B cell (primary cell): ENCODE results near the gene RANBP9. TPM values are rescaled to one million over a fixed set of nuclear protein-coding genes. Genes with fewer than 3 reads are reported as not detected.

Source experiments
- ATAC-seq: fragments of 200-7000 bp; cut with Tn5 transposase; one replicate; pipeline ENCODE4 v1.10.0; 2021; ENCODE audit warnings: low read depth, mild to moderate bottlenecking, moderate number of reproducible peaks, moderate library complexity
- CTCF ChIA-PET: fragments of 350-600 bp; sonication (Branson Sonifier 250); formaldehyde crosslinking; loops from one replicate; lab custom pipeline; 2021; ENCODE audit warnings: antibody characterized with exemption, inconsistent platforms; lab: Charles Lee
- POLR2A ChIA-PET: fragments of 350-600 bp; sonication (Branson Sonifier 250); formaldehyde crosslinking; loops from one replicate; lab custom pipeline; 2021; ENCODE audit warnings: antibody characterized with exemption; lab: Charles Lee
- DNase-seq: peaks from one replicate; pipeline ENCODE4 v3.0.0; 2013
- H2AFZ ChIP-seq: 2 replicates; pipeline ENCODE4 v1.6.1; 2012; ENCODE audit warnings: mild to moderate bottlenecking, low read depth, low read length; ENCODE audit not compliant: insufficient read depth, poor library complexity, severe bottlenecking
- H3K27ac ChIP-seq, 2 donors: 1 replicate in 1 of 2; 2 replicates in 1 of 2; pipeline ENCODE4 v1.5.1; 2012 to 2013; ENCODE audit warnings: low read length in 2 of 2, mild to moderate bottlenecking in 2 of 2, moderate library complexity in 1 of 2
- H3K27me3 ChIP-seq, 4 experiments: fragments of 200-600 bp in 1 of 4; sonication (generic) in 1 of 4; replicated peaks in 1 of 4; 1 replicate in 2 of 4; 2 replicates in 2 of 4; pipeline versions ENCODE4 v1.6.1 to v1.7.0; 2013 to 2016; ENCODE audit warnings: low read length in 3 of 4, mild to moderate bottlenecking in 2 of 4, mixed read lengths in 1 of 4, moderate library complexity in 1 of 4; ENCODE audit not compliant: insufficient read depth in 4 of 4, control insufficient read depth in 3 of 4; ENCODE audit errors: control extremely low read depth in 1 of 4
- H3K36me3 ChIP-seq, 2 experiments: replicated peaks in 1 of 2; 1 replicate in 1 of 2; 2 replicates in 1 of 2; pipeline versions ENCODE4 v1.6.1 to v1.7.1; 2013; ENCODE audit warnings: low read length in 1 of 2; ENCODE audit not compliant: insufficient read depth in 2 of 2, control insufficient read depth in 1 of 2; ENCODE audit errors: control extremely low read depth in 1 of 2, extremely low read depth in 1 of 2
- H3K4me1 ChIP-seq, 2 donors: fragments of 200-600 bp in 1 of 2; sonication (generic) in 1 of 2; 1 replicate in 1 of 2; 2 replicates in 1 of 2; pipeline versions ENCODE4 v1.5.1 to v1.6.1; 2013 to 2017; ENCODE audit warnings: low read length in 2 of 2; ENCODE audit not compliant: control insufficient read depth in 2 of 2, insufficient read depth in 2 of 2
- H3K4me2 ChIP-seq: replicated peaks from 2 replicates; pipeline ENCODE3; 2012; ENCODE audit warnings: mild to moderate bottlenecking, low read depth, low read length; ENCODE audit not compliant: poor library complexity, severe bottlenecking
- H3K4me3 ChIP-seq, 5 experiments: fragments of 200-600 bp in 1 of 5; sonication (generic) in 1 of 5; 1 replicate in 3 of 5; 2 replicates in 2 of 5; pipeline versions ENCODE4 v1.5.1 to v1.7.0; 2011 to 2016; ENCODE audit warnings: low read length in 4 of 5, mild to moderate bottlenecking in 4 of 5, low read depth in 2 of 5, control low read depth in 1 of 5, moderate library complexity in 1 of 5; ENCODE audit not compliant: insufficient read depth in 1 of 5; ENCODE audit errors: control extremely low read depth in 1 of 5, extremely low read depth in 1 of 5
- H3K79me2 ChIP-seq: fragments of 200-600 bp; sonication (generic); one replicate; pipeline ENCODE4 v1.6.0; 2016; ENCODE audit warnings: low read length; ENCODE audit not compliant: control insufficient read depth, insufficient read depth
- H3K9ac ChIP-seq: fragments of 200-600 bp; sonication (generic); 2 replicates; pipeline ENCODE4 v1.6.1; 2017; ENCODE audit warnings: mild to moderate bottlenecking, low read length, moderate library complexity
- H3K9me3 ChIP-seq, 3 donors: one replicate each; pipeline versions ENCODE4 v1.6.1 to v1.7.1; 2013; ENCODE audit warnings: low read length in 2 of 3; ENCODE audit not compliant: control insufficient read depth in 2 of 3, insufficient read depth in 1 of 3; ENCODE audit errors: control extremely low read depth in 1 of 3
- H4K20me1 ChIP-seq: 2 replicates; pipeline ENCODE4 v1.6.0; 2012; ENCODE audit warnings: mild to moderate bottlenecking, low read length; ENCODE audit not compliant: insufficient read depth, control insufficient read depth, poor library complexity, severe bottlenecking
- H3K27ac Mint-ChIP-seq: one replicate; pipeline ENCODE4 v1.8.0; 2021; ENCODE audit warnings: mixed read lengths
- H3K27me3 Mint-ChIP-seq: one replicate; pipeline ENCODE4 v1.8.0; 2021; ENCODE audit warnings: mixed read lengths
- H3K4me1 Mint-ChIP-seq: one replicate; pipeline ENCODE4 v1.8.0; 2021; ENCODE audit warnings: mixed read lengths
- H3K4me3 Mint-ChIP-seq: one replicate; pipeline ENCODE4 v1.8.0; 2021; ENCODE audit warnings: mixed read lengths
- H3K9me3 Mint-ChIP-seq: one replicate; pipeline ENCODE4 v1.8.0; 2022; ENCODE audit warnings: mixed read lengths; ENCODE audit not compliant: insufficient read depth
- CTCF ChIP-seq: fragments of 200-600 bp; IDR thresholded peaks from one replicate; pipeline ENCODE4 v1.8.0; 2022; ENCODE audit warnings: antibody characterized with exemption, mild to moderate bottlenecking
- EZH2 ChIP-seq: IDR thresholded peaks from 2 replicates; pipeline ENCODE4 v1.6.1; 2012; ENCODE audit warnings: borderline replicate concordance, low read depth, mild to moderate bottlenecking, moderate library complexity, low read length; ENCODE audit not compliant: insufficient read depth, poor library complexity, severe bottlenecking
- WGBS: methylation state at CpG from one replicate; pipeline ENCODE4 v1.1.5; 2013; ENCODE audit warnings: missing lambda C conversion rate; ENCODE audit not compliant: insufficient coverage; 5-methylcytosine and 5-hydroxymethylcytosine counted together
- intact Hi-C: fragments of 100-400 bp; cut with micrococcal nuclease; formaldehyde crosslinking; loops from one replicate; pipeline ENCODE4 v1.10.0; 2022
- polyA plus RNA-seq: library from polyadenylated mRNA; depleted of rRNA; stranded (reverse); fragments of >200 nt; gene quantifications from 2 replicates; pipeline ENCODE4 v1.2.3, GENCODE V29; 2012
- total RNA-seq, 2 donors: library from RNA; stranded (reverse); fragments of 120-200 nt in 1 of 2; gene quantifications; 1 replicate in 1 of 2; 2 replicates in 1 of 2; pipeline versions ENCODE4 v1.2.3 to v1.2.4, GENCODE V29; 2013 to 2022

The RANBP9 gene
- total and polyA plus RNA-seq, 2 donors (not counting 1 experiment from before 2014, with no cell fraction given): 20.0 to 34.1 TPM

GRCh38 chr6:13641315-13641714, 70.3 kb downstream of the RANBP9 start:
- Histone ChIP-seq H3K4me3 (no peak overlapping the region), H3K27me3 (no peaks in the 10 kb centered on the region), H3K4me2 (no peak overlapping the region), H3K9ac (no peak overlapping the region), H3K36me3 (peaks cover 1 to 36% of the 10 kb centered on the region in 2 experiments), H3K4me1 (no peaks in the 10 kb centered on the region), H3K9me3 (no peaks in the 10 kb centered on the region), H3K79me2 (peaks cover 4% of the 10 kb centered on the region), H4K20me1 (no peaks in the 10 kb centered on the region), H3K27ac (no peak overlapping the region), H2AFZ (no peak overlapping the region)
- intact Hi-C loops: no loop called here
- no peak for DNase-seq
- ChIA-PET POLR2A (no interaction called here), CTCF (no interaction called here)
- no peak overlapping the region for H3K4me3 Mint-ChIP-seq
- WGBS: no CpG with 5 or more reads among the region's 5 CpGs
- H3K27ac Mint-ChIP-seq: no peak overlapping the region
- H3K4me1 Mint-ChIP-seq: peaks cover 5% of the 10 kb centered on the region
- no peaks in the 10 kb centered on the region for H3K27me3 Mint-ChIP-seq
- ATAC-seq: no peak
- H3K9me3 Mint-ChIP-seq: no peaks in the 10 kb centered on the region
- no peak for TF ChIP-seq EZH2
- no peak for TF ChIP-seq CTCF

DNA sequence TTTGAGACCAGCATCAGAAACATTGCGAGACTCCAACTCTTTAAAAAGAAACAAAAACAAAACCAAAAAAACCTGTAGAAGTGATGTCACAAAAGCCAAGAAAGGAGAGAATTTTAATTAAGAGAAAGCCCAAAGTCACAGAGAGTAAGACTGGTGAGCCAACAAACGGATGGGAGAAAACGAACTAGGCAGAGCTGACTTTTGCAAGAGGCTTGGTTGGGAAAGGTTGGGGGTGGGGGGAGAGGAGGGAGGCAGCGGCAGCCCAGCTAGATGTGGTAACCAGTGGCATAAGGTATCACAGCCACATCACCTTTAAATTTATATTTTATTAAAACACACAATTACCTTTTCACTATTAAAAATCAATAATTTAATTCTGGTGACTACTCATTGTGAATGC, 73.0 kb downstream of the RANBP9 start:
- ChIA-PET POLR2A (no interaction called here), CTCF (interaction anchor here (1.4 kb wide), 1 partner anchor 11 kb away, joined by 3 read pairs; no protein-coding TSS in a partner anchor)
- intact Hi-C loops: no loop called here
- H2AFZ ChIP-seq: no peak overlapping the region
- no peak overlapping the region for H3K27ac Mint-ChIP-seq
- no peak for TF ChIP-seq EZH2
- TF ChIP-seq CTCF: no peak
- WGBS: 94% methylated on average over 2 of the region's 4 CpGs
- DNase-seq (no peak), ATAC-seq (no peak)
- H3K79me2 ChIP-seq: no peaks in the 10 kb centered on the region
- H3K27me3 Mint-ChIP-seq: no peaks in the 10 kb centered on the region
- no peak overlapping the region for H3K9ac ChIP-seq
- no peak overlapping the region for H3K4me3 ChIP-seq
- no peak overlapping the region for H3K27ac ChIP-seq
- no peaks in the 10 kb centered on the region for H4K20me1 ChIP-seq
- no peaks in the 10 kb centered on the region for H3K4me1 ChIP-seq
- H3K4me3 Mint-ChIP-seq: no peak overlapping the region
- peaks cover 10% of the 10 kb centered on the region for H3K4me1 Mint-ChIP-seq
- H3K36me3 ChIP-seq: peaks cover 0 to 44% of the 10 kb centered on the region in 2 experiments
- H3K4me2 ChIP-seq: no peak overlapping the region
- H3K9me3 ChIP-seq: no peaks in the 10 kb centered on the region
- H3K9me3 Mint-ChIP-seq: no peaks in the 10 kb centered on the region
- H3K27me3 ChIP-seq: no peaks in the 10 kb centered on the region
